ENCODE results near the gene DESI1. TPM values are rescaled to one million over a fixed set of nuclear protein-coding genes. Genes with fewer than 3 reads are reported as not detected.

Gene DESI1
- total and polyA plus RNA-seq, 12 donors = 22.7 to 73.1 (median 36.0) TPM

DNA sequence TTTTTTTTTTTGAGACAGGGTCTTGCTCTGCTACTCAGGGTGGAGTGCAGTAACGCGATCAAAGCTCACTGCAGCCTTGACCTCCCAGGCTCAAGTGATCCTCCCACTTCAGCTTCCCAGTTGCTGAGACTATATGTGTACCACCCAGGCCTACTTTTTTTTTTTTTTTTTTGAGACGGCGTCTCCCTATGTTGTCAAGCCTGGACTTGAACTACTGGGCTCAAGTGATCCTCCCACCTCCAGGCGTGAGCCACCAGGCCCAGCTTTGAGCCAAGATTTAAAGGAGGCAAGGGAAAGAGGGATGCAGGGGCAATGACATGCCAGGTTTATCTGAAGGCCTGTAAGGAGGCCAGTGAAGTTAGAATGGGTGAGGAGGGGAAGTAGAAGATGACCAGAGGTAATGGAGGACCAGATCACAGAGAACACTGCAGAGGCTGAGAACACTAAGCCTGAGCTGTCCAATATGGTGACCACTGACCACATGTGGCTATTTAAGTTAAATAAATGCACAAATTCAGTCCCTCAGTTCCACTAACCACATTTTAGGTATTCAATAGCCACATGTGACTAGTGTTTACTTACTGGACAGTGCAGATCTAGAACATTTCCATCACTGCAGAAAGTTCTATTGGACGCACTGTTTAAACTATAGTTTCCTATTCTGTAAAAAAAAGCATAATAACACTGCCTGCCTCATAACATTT lies 8.1 kb downstream of the DESI1 start:
- Histone ChIP-seq H3K4me1 (peaks cover 0 to 10% (median 5%) of the 10 kb centered on the region in 9 donors), H3K4me3 (no peak overlapping the region), H3K9me3 (no peaks in the 10 kb centered on the region), H3K27ac (no peak overlapping the region), H3K36me3 (peaks cover 0 to 30% (median 0%) of the 10 kb centered on the region in 9 donors), H3K27me3 (no peaks in the 10 kb centered on the region)
- ATAC-seq = no peak
- DNase-seq = no peak
- 94 to 96% methylated on average over 6 of the region's 6 CpGs for WGBS, 2 donors
- intact Hi-C loops (cut with DNase I) = loop anchor here in 1 of 10 donors (5.0 kb wide), 1 partner anchor 695 kb away; no protein-coding TSS in a partner anchor
- TF ChIP-seq, protein P1, sequence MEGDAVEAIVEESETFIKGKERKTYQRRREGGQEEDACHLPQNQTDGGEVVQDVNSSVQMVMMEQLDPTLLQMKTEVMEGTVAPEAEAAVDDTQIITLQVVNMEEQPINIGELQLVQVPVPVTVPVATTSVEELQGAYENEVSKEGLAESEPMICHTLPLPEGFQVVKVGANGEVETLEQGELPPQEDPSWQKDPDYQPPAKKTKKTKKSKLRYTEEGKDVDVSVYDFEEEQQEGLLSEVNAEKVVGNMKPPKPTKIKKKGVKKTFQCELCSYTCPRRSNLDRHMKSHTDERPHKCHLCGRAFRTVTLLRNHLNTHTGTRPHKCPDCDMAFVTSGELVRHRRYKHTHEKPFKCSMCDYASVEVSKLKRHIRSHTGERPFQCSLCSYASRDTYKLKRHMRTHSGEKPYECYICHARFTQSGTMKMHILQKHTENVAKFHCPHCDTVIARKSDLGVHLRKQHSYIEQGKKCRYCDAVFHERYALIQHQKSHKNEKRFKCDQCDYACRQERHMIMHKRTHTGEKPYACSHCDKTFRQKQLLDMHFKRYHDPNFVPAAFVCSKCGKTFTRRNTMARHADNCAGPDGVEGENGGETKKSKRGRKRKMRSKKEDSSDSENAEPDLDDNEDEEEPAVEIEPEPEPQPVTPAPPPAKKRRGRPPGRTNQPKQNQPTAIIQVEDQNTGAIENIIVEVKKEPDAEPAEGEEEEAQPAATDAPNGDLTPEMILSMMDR (IDR thresholded peaks at IDR 0.05) = no peak

DNA sequence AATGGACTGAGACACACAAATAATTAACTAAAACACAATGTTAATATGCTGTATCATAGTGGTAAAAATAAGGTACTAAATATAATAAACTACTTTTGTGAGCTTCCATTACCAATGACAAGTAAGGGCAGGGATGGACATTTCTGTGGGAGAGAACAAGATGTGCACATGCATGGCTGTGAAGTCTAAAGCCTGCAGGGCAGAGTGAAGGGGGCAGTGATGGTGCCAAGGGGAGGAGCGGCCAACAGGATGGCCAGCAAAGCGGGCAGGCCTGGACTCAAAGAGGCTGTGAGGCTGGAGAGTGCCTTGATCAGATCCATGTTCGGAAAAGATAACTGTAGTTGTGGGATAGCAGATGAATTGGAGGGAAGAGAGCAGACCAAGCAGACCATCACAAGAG lies 12.5 kb downstream of the DESI1 start:
- Histone ChIP-seq H3K36me3 (peaks cover 0 to 74% (median 22%) of the 10 kb centered on the region in 9 donors), H3K9me3 (no peaks in the 10 kb centered on the region), H3K27me3 (no peaks in the 10 kb centered on the region), H3K27ac (no peak overlapping the region), H3K4me3 (no peak overlapping the region), H3K4me1 (peaks cover 0 to 11% (median 2%) of the 10 kb centered on the region in 9 donors)
- intact Hi-C loops (cut with DNase I) = no loop called here
- ATAC-seq (peak in 4 of 8 donors; percentile 46 to 90 (median 64)), DNase-seq (no peak)
- TF ChIP-seq, protein P1 (IDR thresholded peaks at IDR 0.05) = no peak
- WGBS, 2 donors = 89 to 95% methylated on average over 3 of the region's 3 CpGs

- H3K27me3 ChIP-seq = no peaks in the 10 kb centered on the region
- H3K4me3 ChIP-seq = no peak overlapping the region
- no peak for ATAC-seq
- WGBS, 2 donors = 81 to 84% methylated on average over 4 of the region's 4 CpGs
- H3K4me1 ChIP-seq = peaks cover 0 to 11% (median 2%) of the 10 kb centered on the region in 9 donors
- no peaks in the 10 kb centered on the region for H3K9me3 ChIP-seq
- H3K27ac ChIP-seq = no peak overlapping the region
- H3K36me3 ChIP-seq = peaks cover 0 to 96% (median 47%) of the 10 kb centered on the region in 9 donors
- intact Hi-C loops (cut with DNase I) = no loop called here
- TF ChIP-seq, protein P1 (IDR thresholded peaks at IDR 0.05) = no peak
- no peak for DNase-seq
Measured at GRCh38 chr22:41603873-41604332, 16.9 kb downstream of the DESI1 start.

DNA sequence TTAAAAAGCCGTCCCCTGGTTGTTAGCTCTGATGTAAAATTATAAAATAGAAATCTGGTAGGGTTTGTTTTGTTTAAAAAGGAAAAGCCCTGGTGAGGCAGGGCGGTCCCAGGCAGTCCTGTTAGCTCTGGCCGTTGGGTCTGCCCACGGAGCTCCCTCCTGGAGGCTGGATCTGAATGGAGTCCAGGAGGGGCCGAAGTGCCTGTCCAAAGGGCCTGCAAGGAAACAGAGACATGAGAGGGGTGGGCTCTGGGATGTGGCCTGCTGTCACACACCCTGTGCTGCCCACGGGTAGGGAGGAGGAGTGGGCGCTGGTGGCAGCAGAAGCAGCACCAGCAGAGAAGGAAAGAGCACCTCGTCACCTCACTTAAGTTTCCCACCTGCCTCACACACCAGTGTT lies 19.9 kb downstream of the DESI1 start:
- Histone ChIP-seq H3K27ac (no peak overlapping the region), H3K9me3 (no peaks in the 10 kb centered on the region), H3K4me1 (peaks cover 0 to 14% (median 10%) of the 10 kb centered on the region in 9 donors), H3K27me3 (no peaks in the 10 kb centered on the region), H3K4me3 (no peak overlapping the region), H3K36me3 (peaks cover 0 to 71% (median 31%) of the 10 kb centered on the region in 9 donors)
- no peak for DNase-seq
- ATAC-seq = no peak
- WGBS, 2 donors = 91 to 93% methylated on average over 8 of the region's 8 CpGs
- intact Hi-C loops (cut with DNase I) = no loop called here
- TF ChIP-seq, protein P1 (IDR thresholded peaks at IDR 0.05) = no peak
